Left kidney (tissue), 2 donors: ENCODE results near the gene CWC22. TPM values are rescaled to one million over a fixed set of nuclear protein-coding genes. Genes with fewer than 3 reads are reported as not detected.
"Not testable (repeated sequence)": the region's sequence is repeated elsewhere in the genome, so short reads cannot be mapped to it uniquely, and the experiment has no call there.

Source experiments
- DNase-seq: peaks from one replicate; pipeline ENCODE4 v3.0.0-alpha.2; 2013
- polyA plus RNA-seq: library from polyadenylated mRNA; unstranded; fragments of 120-200 nt; gene quantifications from one replicate; pipeline ENCODE4 v1.2.1, GENCODE V29; 2013; ENCODE audit not compliant: insufficient read length

Gene CWC22
- polyA plus RNA-seq, 1 donor = 42.4 TPM

GRCh38 chr2:180004731-180005130 is 2.4 kb downstream of the CWC22 start:
- no peak for DNase-seq

DNA sequence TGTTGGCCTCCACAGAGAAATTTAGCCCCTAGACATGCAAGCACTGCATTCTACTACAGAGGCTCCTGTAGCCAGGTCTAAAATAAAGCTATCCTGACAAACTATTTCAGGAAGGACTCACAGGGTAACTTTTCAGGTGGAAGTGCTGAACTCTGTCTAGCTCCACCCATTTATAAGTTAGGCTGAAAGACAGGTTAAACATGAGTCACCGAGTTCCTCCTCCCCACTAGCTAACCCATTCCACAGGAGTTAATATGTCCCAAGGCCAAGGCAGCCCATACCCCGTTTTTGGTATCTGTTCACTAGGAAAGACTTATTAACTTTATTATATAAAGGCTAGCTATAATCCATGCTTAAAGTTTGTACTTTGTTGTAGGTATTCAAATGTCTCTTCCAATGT is 3.5 kb downstream of the CWC22 start:
- DNase-seq = no peak

GRCh38 chr2:180003073-180003472 is 4.0 kb downstream of the CWC22 start:
- DNase-seq = no peak

GRCh38 chr2:180002198-180002770 is 4.8 kb downstream of the CWC22 start:
- DNase-seq = no peak

- no peak for DNase-seq
Measured at GRCh38 chr2:180001726-180002125, 5.4 kb downstream of the CWC22 start.

GRCh38 chr2:180000434-180000833 is 6.7 kb downstream of the CWC22 start:
- no peak for DNase-seq

GRCh38 chr2:179999000-179999399 is 8.1 kb downstream of the CWC22 start:
- DNase-seq = no peak

- no peak for DNase-seq
Measured at GRCh38 chr2:179995741-179996515, 11.2 kb downstream of the CWC22 start.

GRCh38 chr2:179991344-179991743 is 15.8 kb downstream of the CWC22 start:
- no peak for DNase-seq

DNA sequence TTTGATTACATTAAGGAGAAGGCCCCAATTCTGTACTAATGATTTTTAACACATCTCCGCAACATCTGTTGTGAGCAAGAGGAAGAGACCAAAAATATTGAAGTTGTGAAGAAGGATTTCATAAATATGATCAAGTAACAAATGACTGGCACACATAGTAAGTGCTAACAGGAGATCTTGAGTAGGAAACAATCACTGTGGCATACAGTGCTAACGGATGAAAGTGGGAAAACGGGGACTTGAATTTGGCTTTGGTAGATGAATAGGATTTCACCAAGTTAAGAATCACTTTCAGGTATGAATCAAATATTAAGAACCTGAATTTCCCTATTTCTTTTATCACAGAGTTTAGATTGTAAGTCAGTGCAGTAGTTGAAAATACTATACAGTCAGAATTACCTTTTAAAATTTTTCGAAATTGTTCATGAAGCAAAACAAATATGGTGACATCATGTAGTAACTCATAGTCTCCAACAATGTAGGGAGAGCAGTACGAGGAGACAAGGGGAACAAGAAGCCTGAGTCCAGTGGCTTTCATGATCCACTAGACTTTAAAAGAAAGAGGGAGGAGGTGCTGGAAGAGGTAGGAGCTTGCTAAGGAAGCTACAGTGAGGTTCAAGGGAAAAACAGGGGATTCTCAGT is 16.3 kb downstream of the CWC22 start:
- no peak for DNase-seq

DNA sequence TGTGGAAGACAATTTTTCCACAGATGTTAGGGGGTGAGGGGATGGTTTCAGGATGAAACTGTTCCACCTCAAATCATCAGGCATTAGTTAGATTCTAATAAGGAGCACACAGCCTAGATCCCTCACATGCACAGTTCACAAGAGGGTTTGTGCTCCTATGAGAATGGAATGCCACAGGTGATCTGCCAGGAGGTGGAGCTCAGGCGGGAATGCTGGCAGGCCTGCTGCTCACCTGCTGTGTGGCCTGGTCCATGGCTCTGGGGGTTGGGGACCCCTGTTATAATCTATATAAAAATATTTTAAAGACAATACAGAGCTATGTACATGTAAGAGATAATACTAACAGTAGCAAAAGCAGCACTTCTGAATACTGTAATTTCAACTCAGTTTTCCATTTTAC is 19.2 kb downstream of the CWC22 start:
- DNase-seq = no peak

DNA sequence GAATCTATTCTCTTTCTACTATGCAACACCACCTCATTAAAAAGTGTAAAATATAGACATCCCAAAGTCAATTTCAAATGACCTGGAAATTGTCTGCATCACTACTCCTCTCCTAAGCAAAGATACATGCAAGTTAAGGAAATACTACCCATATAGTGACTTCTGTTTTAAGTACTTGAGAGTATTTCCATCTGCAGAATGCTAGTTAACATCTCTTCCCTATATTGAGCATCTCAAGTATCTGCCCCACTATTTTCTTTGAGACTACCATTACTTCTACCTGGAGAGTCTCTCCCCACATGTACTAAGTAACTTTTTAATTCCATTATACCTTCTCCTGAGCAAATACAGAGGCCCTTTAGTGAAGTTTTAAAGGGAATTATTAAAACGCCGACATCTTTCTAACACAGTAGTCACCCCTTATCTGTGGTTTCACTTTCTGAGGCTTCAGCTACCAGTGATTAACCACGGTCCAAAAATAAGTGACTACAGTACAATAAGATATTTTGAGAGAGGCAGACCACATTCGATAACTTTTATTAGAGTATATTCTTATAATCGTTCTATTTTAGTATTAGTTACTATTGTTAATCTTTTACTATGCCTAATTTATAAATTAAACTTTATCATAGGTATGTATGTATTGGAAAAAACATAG is 21.8 kb downstream of the CWC22 start:
- DNase-seq = no peak

DNA sequence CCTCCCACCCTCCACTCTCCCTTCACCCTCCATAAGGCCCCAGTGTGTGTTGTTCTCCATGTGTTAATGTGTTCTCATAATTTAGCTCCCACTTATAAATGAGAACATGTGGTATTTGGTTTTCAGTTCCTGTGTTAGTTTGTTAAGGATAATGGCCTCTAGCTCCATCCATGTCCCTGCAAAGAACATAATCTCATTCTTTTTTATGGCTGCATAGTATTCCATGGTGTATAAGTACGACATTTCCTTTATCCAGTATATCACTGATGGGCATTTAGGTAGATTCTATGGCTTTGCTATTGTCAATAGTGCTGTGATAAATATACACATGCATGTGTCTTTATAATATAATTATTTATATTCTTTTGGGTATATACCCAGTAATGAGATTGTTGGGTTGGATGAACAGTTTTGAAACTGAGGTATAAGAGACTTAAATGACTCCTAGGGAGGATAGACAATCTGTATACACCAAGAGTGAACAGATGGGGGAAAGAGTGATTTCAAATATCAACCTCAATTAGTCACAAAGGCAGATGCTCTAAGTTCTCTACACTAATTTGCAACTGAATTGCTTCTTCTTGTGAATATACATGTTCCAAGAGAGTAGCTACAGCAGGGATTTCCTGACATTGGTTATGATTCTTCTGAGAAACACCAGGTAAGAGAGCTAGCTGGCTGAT is 23.7 kb downstream of the CWC22 start:
- DNase-seq = no peak

DNA sequence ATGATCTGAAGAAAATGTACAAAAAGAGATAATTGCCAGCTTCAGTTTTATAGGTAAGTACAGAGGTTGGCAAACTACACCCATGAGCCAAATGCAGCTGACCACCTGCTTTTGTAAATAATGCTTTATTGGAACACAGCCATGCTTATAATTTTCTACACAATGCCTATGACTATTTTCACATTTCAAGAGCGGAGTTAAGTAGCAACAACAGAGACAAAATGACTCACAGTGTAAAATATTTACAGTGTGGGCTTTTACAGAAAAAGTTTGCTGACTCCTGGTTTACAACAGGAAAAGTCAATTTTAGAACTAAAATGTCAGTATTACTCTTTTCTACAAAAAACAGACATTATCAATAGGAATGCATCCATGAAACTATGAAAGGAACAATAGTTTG is 26.0 kb downstream of the CWC22 start:
- no peak for DNase-seq

- no peak for DNase-seq
Measured at GRCh38 chr2:179974761-179975160, 32.3 kb downstream of the CWC22 start.

GRCh38 chr2:179966778-179967394 is 40.2 kb downstream of the CWC22 start:
- no peak for DNase-seq

GRCh38 chr2:179965291-179966258 is 41.5 kb downstream of the CWC22 start:
- DNase-seq = no peak

DNA sequence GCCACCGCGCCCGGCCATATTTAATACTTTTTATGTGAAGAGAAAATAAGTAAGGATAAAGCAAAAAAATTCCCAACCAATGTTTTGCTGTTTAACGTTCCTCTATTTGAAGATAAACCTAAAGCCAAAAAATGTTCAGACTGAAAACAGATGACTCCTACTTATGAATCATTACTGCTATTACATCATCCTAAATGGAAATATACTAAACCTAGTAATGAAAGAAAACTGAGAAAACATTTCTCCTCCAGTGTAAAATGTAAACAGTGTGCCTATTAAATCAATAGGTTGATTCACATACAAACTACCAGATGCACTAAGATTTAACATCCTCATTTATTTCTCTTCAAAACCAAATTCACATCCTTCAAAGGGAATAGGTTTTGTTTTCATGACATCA is 43.5 kb downstream of the CWC22 start:
- DNase-seq = no peak

- not testable (repeated sequence) for DNase-seq
Measured at GRCh38 chr2:179958251-179958650, 48.8 kb downstream of the CWC22 start.

GRCh38 chr2:179954026-179954425 is 53.1 kb downstream of the CWC22 start:
- no peak for DNase-seq

- DNase-seq = no peak
Measured at GRCh38 chr2:179953359-179953758, 53.7 kb downstream of the CWC22 start.
